ENCODE data around the gene RTN1.

GRCh38 chr14:59619061-59619460 lies 251.5 kb downstream of the RTN1 start:
- TF ChIP-seq EP300 (conservative IDR thresholded peaks at IDR 0.05; ENCODE audit: poor library complexity, severe bottlenecking) = no peak
- no peak for TF ChIP-seq CTCF (IDR thresholded peaks at IDR 0.05; ENCODE audit: poor library complexity, severe bottlenecking)
- TF ChIP-seq SMC3 (conservative IDR thresholded peaks at IDR 0.05; ENCODE audit: poor library complexity) = no peak
- no peak for TF ChIP-seq RAD21 (conservative IDR thresholded peaks at IDR 0.05)

All from neural cell (in vitro differentiated cells).